Liver (tissue), 3 donors: ENCODE measurements around the gene RAPGEF2.

Experiments used
- ATF3 ChIP-seq: IDR thresholded peaks from 2 replicates; pipeline ENCODE4 v1.6.1; 2016; ENCODE audit warnings: antibody characterized with exemption
- CTCF ChIP-seq: fragments of 150-350 bp; IDR thresholded peaks from 2 replicates; pipeline ENCODE4 v1.5.1; 2017; ENCODE audit warnings: improper control_type of control experiment, low read depth, low read length; ENCODE audit not compliant: missing input control
- EGR1 ChIP-seq, 2 donors: IDR thresholded peaks; 2 replicates each; pipeline ENCODE4 v1.6.1; 2016 to 2018; ENCODE audit warnings: antibody characterized with exemption in 2 of 2, low read depth in 2 of 2
- GABPA ChIP-seq, 2 donors: IDR thresholded peaks in 1 of 2; conservative IDR thresholded peaks in 1 of 2; 2 replicates each; pipeline ENCODE4 v1.6.1; 2016; ENCODE audit warnings: antibody characterized with exemption in 2 of 2, mild to moderate bottlenecking in 1 of 2, moderate library complexity in 1 of 2
- HNF4A ChIP-seq, 2 donors: conservative IDR thresholded peaks; 2 replicates each; pipeline ENCODE4 v1.6.1; 2016; ENCODE audit warnings: antibody characterized with exemption in 2 of 2, mild to moderate bottlenecking in 2 of 2
- MAX ChIP-seq: IDR thresholded peaks from 2 replicates; pipeline ENCODE4 v1.6.1; 2016; ENCODE audit warnings: antibody characterized with exemption
- RAD21 ChIP-seq, 2 donors: IDR thresholded peaks; 2 replicates each; pipeline ENCODE4 v1.6.1; 2016; ENCODE audit warnings: antibody characterized with exemption in 2 of 2, mild to moderate bottlenecking in 2 of 2
- REST ChIP-seq: IDR thresholded peaks from 2 replicates; pipeline ENCODE4 v1.6.1; 2016; ENCODE audit warnings: antibody characterized with exemption, mild to moderate bottlenecking
- SP1 ChIP-seq: IDR thresholded peaks from 2 replicates; pipeline ENCODE4 v1.6.1; 2018; ENCODE audit warnings: antibody characterized with exemption, mild to moderate bottlenecking
- TAF1 ChIP-seq: conservative IDR thresholded peaks from 2 replicates; pipeline ENCODE4 v1.6.1; 2016; ENCODE audit warnings: antibody characterized with exemption, mild to moderate bottlenecking
- ZBTB33 ChIP-seq: IDR thresholded peaks from 2 replicates; pipeline ENCODE4 v1.6.1; 2016; ENCODE audit warnings: antibody characterized with exemption
- donor health status: healthy.
- donor health status: healthy.

- TF ChIP-seq EGR1 (IDR thresholded peaks at IDR 0.05; ENCODE audit: low read depth in 2 of 2) (no peak), MAX (no peak), CTCF (no peak), GABPA (IDR thresholded peaks at IDR 0.05 in 1 of 2, conservative IDR thresholded peaks at IDR 0.05 in 1 of 2) (no peak), RAD21 (IDR thresholded peaks at IDR 0.05) (no peak), ZBTB33 (no peak), ATF3 (no peak), SP1 (no peak), HNF4A (conservative IDR thresholded peaks at IDR 0.05) (no peak), REST (no peak), TAF1 (no peak)
Observed at GRCh38 chr4:159355466-159355865, 252.6 kb downstream of the RAPGEF2 start.
